ENCODE data around the gene SLC66A3.

SLC66A3 gene

DNA sequence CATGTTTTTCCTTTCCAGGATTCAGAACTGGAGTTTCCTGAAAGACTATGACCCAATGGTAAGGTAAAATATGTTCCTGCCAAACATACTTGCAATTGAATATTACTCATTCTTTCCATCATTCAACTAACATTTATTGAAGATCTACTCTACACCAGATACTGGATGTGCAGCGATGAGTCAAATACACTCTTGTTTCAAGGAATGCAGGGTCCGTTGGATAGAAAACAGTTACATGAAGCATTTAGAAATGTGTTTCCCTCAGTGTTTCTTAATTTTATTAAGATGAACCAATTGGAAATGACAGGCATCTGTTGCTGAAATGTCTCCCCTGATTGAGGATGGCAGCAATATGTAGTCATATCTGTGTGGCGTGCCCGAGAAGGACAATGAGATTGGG, 14.8 kb upstream of the SLC66A3 start:
- no peak for DNase-seq

DNA sequence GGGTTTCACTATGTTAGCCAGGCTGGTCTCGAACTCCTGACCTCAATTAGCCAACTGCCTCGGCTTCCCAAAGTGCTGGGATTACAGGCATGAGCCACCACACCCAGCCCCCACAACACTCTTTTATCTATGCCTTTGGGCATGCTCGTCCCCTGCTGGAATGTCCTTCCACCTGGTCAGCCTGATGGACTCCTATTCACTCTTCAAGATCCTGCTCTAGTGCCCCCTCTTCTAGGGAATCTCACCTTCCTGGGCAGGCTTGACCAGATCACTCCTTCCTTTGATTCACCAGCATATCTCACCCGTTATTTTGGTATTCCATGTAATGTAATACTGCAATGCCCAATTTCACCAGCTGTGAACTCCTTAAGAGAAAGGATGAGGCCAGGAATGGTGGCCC, 13.9 kb upstream of the SLC66A3 start:
- DNase-seq, result no peak

GRCh38 chr2:11142330-11142729, 12.9 kb upstream of the SLC66A3 start:
- DNase-seq, result no peak

DNA sequence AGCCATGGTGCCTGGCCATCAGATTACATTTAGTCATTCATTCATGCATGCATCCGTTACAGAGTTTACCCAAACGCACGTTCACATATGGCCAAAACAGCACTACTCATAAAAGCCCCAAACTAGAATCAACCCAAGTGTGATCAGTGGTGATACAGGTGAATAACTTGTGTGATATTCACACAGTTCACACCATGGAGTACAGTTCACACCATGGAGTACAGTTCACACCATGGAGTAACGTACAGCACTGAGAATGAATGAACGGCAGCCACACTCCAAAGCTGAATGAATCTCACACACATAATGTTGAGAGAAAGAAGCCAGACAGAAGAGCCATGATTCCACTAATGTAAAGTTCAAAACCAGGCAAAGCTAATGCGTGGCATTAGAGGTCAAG, 12.3 kb upstream of the SLC66A3 start:
- DNase-seq, result no peak

- no peak for DNase-seq
These were observed 11.1 kb upstream of the SLC66A3 start for GRCh38 chr2:11144077-11144737.

DNA sequence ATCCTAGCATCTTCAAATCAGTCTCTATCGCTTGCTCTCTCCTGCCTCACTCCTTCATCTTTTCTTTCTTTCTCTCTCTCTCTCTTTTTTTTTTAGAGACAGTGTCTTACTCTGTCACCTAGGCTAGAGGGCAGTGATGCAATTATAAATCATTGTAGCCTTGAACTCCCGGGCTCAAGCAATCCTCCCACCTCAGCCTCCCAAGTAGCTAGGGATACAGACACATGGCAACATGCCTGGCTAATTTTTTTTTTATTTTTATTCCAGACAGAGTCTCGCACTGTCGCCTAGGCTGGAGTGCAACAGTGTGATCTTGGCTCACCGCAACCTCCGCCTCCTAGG, 10.6 kb upstream of the SLC66A3 start:
- no peak for DNase-seq

DNA sequence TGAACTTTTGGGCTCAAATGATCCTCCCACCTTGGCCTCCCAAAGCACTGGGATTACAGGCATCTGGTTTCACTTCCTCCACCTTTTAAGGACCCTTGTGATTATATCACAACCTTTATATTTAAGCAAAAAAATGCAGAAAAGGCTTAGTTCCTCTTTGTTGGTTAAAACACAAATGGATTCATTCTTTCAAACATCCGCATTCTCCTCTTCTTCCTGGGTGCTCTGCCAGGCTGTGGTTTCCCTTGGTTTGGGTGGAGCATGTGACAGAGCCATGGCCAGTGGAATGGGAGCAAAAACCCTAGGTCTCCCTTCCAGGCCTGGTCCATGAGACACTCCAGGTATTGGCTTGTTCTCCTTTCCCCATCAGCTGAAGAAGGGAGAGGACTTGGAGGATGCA, 9.9 kb upstream of the SLC66A3 start:
- no peak for DNase-seq

GRCh38 chr2:11146076-11146475, 9.2 kb upstream of the SLC66A3 start:
- DNase-seq, result no peak

GRCh38 chr2:11147263-11147662, 8.0 kb upstream of the SLC66A3 start:
- DNase-seq, result no peak

DNA sequence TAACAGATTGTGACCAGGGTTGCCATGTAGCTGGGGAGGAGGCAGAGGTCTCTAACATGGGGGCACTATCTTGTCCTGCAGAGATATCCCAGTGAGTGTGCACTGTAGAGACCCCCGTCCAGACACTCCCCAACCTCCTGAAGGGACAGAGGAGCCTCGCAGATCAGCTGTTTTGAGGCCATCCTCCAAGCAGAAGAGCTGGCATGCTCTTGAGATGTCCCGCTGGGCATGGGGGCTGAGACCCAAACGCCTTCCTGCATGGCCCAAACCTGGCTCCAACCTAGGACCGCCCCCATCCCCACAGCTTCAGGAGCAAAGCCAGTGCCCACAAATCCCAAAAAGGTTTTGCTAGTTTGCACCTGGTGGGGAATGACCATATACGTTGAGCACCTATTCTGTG, 2.7 kb upstream of the SLC66A3 start:
- DNase-seq, result no peak

- DNase-seq, result no peak
These were observed 998 bp upstream of the SLC66A3 start for GRCh38 chr2:11154016-11154922.

DNA sequence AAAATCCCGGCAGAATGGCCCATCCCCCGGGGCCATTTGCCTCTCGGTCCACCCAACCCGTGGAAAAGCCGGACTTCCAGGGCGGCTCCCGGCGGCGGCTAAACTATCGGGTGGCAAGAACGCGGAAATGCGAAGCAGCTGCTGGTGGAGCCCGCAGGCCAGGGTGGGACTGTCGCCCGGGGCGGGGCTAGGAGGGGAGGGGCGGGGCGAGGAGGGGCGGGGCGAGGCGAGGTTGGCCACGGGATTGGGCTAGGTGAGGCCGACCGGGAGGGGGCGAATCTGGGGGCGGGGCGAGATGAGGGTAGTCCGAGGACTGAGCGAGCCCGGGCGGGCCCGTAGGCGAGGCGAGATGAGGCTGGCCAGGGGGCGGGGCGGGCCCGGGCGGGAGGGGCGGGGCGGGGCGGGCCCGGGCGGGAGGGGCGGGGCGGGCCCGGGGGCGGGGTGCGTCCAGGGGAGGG, 315 bp upstream of the SLC66A3 start:
- DNase-seq, result peak; percentile 89

- no peak for DNase-seq
These were observed 1.3 kb downstream of the SLC66A3 start for GRCh38 chr2:11156396-11157075.

- DNase-seq, result no peak
These were observed 2.0 kb downstream of the SLC66A3 start for GRCh38 chr2:11157296-11157695.

- no peak for DNase-seq
These were observed 2.5 kb downstream of the SLC66A3 start for GRCh38 chr2:11157731-11158130.

- DNase-seq, result no peak
These were observed 3.8 kb downstream of the SLC66A3 start for GRCh38 chr2:11158916-11159573.

DNA sequence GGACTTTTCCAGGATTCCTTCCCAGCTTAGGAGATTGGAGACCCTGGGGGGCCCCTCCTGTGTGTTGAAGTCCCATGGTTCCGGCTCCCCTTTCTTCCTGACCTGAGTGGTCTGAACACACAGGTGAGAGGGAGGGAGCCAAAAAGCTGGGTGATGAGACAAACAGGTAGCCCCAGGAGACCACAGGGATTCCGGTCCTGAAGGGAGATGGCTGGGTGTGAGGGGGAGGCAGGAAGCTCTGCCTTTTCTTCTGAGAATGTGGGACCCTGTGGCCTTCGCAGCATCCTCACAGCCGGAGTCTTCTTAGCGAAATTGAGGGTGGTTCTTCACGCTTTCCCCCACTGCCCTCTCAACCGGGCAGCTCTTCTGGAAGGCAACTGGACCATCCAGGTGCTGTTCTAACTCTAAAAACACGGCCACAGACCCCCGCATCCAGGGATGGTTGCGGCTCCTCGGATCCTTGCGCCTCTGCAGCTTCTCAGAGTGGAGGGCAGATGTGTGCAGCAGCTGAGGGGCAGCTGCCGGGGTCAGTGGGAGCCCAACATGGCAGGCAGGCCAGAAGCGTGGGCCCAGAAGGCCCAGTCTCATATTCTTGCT, 4.4 kb downstream of the SLC66A3 start:
- DNase-seq, result no peak

GRCh38 chr2:11160256-11160655, 5.0 kb downstream of the SLC66A3 start:
- DNase-seq, result no peak

DNA sequence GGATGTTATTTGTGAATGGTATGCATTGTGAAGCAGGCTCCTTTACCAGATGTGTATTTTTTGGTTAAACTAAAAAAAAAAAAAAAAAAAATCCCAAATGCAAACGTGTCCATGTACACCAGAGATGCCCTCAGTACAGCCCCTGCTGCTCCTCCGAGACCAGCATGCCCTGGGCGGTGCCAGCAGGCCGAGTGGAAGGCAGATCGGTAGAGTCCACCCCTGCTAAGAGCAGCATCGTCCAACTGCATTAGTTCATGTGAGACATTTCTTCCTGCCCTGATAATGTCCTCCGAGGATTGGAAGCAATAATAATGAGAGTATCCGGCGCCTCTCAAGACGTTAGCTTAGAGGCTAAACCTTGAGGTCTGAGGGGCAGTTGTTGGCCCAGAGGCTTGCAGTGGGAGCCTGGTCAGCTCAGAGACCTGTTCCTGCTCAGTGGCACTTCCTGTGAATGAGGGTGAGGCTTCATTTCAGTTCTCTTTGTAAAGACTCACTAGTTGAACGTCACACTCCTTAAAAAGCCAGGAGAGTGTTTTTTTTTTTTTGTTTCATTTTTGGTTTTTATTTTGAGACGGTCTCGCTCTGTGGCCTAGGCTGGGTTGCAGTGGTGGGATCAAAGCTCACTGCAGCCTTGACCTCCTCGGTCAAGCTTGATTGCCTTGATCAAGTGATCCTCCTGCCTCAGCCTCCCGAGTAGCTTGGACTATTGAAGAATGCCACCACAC, 5.6 kb downstream of the SLC66A3 start:
- no peak for DNase-seq

- no peak for DNase-seq
These were observed 6.5 kb downstream of the SLC66A3 start for GRCh38 chr2:11161747-11162146.

DNA sequence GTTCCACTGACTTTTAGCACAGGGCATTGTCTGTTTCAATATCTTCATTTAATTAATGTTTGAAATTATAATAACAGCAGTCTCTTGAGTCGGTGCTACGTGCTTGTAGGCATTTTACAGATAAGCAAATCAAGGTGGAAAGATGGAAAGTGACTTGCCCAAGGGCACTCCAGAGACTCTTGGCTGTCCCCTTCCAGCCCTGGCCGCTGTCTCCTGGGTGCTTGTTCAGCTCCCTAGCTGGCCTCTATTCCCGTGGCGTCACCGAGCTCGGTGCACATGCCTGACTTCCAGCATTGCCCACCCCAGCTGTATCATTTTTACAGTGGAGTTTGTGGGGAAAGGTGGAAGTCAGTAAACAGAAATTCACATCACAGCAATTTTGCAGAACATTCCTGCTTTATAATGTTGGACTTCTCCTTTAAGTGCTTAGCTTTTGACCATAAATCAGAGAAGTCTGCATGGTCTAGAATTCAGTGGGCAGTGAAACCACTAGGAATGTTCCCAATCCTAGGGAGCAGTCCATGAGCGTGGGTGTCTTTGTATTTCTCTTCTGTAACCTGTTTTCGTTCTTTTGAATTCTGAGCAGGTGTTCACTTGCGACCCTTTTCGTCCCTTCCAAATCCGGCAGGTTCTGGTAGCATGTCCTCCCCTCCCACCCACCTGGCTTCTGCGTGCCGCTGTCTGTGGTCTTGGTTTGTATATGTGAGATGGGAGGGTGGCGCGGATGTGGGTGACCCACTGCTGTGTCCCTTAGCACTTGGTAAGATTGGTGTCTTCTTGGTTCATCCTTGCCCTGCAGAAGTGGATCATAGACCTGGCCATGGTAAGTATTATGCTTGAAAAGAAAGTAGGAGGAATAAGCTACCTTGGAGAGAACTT, 8.4 kb downstream of the SLC66A3 start:
- no peak for DNase-seq
